AG04450 (cell line): ENCODE data around the gene TBL1Y. TPM values are rescaled to one million over a fixed set of nuclear protein-coding genes. Genes with fewer than 3 reads are reported as not detected.

ENCODE experiments used
- CTCF ChIA-PET: fragments of 300-600, 350-600 bp; formaldehyde crosslinking; extraction: SDS; loops from one replicate; lab custom pipeline; 2022; ENCODE audit warnings: antibody characterized with exemption, inconsistent platforms; lab: Charles Lee
- POLR2A ChIA-PET: fragments of 350-600 bp; formaldehyde crosslinking; extraction: SDS; loops from one replicate; lab custom pipeline; 2021; ENCODE audit warnings: antibody characterized with exemption, inconsistent platforms; lab: Yijun Ruan, JAX
- DNase-seq: peaks from one replicate; pipeline ENCODE4 v3.0.0-alpha.2; 2011; ENCODE audit warnings: low read depth, low spot score
- H3K27ac ChIP-seq: one replicate; pipeline ENCODE4 v1.5.1; 2012; ENCODE audit warnings: low read depth, low read length, control low read depth
- H3K27me3 ChIP-seq: one replicate; pipeline ENCODE4 v1.6.0; 2012; ENCODE audit warnings: low read length; ENCODE audit not compliant: control insufficient read depth, insufficient read depth
- H3K4me3 ChIP-seq: 2 replicates; pipeline ENCODE4 v1.5.1; 2011; ENCODE audit warnings: mild to moderate bottlenecking, low read depth, low read length, control low read depth
- H3K9me3 ChIP-seq: 2 replicates; pipeline ENCODE4 v1.5.1; 2012; ENCODE audit warnings: low read length; ENCODE audit not compliant: control insufficient read depth, insufficient read depth
- CTCF ChIP-seq: IDR thresholded peaks from 2 replicates; pipeline ENCODE4 v1.5.1; 2011; ENCODE audit warnings: low read depth, low read length, control low read depth, inconsistent platforms
- polyA plus RNA-seq: library from polyadenylated mRNA; depleted of rRNA; stranded (reverse); fragments of >200 nt; gene quantifications from 2 replicates; pipeline ENCODE4 v1.2.3, GENCODE V29; 2011

TBL1Y gene
- polyA plus RNA-seq, 1 experiment, result not detected

- Histone ChIP-seq H3K9me3 (no peaks in the 10 kb centered on the region), H3K27ac (no peak overlapping the region), H3K4me3 (no peak overlapping the region), H3K27me3 (no peaks in the 10 kb centered on the region)
- CTCF ChIA-PET, result no interaction called here
- no peak for DNase-seq
- POLR2A ChIA-PET, result no interaction called here
- TF ChIP-seq CTCF, result no peak
These were observed 89.4 kb downstream of the TBL1Y start for GRCh38 chrY:6999905-7000304.

- ChIA-PET POLR2A (no interaction called here), CTCF (no interaction called here)
- H3K27ac ChIP-seq, result no peak overlapping the region
- H3K4me3 ChIP-seq, result no peak overlapping the region
- no peaks in the 10 kb centered on the region for H3K9me3 ChIP-seq
- no peak for TF ChIP-seq CTCF
- H3K27me3 ChIP-seq, result no peaks in the 10 kb centered on the region
- DNase-seq, result no peak
These were observed 92.1 kb downstream of the TBL1Y start for GRCh38 chrY:7002581-7002980.

GRCh38 chrY:7007911-7008310, 97.4 kb downstream of the TBL1Y start:
- no peaks in the 10 kb centered on the region for H3K9me3 ChIP-seq
- ChIA-PET POLR2A (no interaction called here), CTCF (no interaction called here)
- no peak overlapping the region for H3K4me3 ChIP-seq
- no peak for TF ChIP-seq CTCF
- H3K27me3 ChIP-seq, result no peaks in the 10 kb centered on the region
- DNase-seq, result no peak
- H3K27ac ChIP-seq, result no peak overlapping the region

- POLR2A ChIA-PET, result no interaction called here
- CTCF ChIA-PET, result no interaction called here
- H3K9me3 ChIP-seq, result no peaks in the 10 kb centered on the region
These were observed 98.3 kb downstream of the TBL1Y start for GRCh38 chrY:7008578-7009355.

More at GRCh38 chrY:7008578-7009355, 98.3 kb downstream of the TBL1Y start:
- DNase-seq, result no peak
- H3K27me3 ChIP-seq, result no peaks in the 10 kb centered on the region
- no peak overlapping the region for H3K27ac ChIP-seq
- TF ChIP-seq CTCF, result no peak
- no peak overlapping the region for H3K4me3 ChIP-seq
